K562 (cell line): ENCODE measurements around the gene SLC38A10. TPM values are rescaled to one million over a fixed set of nuclear protein-coding genes. Genes with fewer than 3 reads are reported as not detected.

Experiments
- ATAC-seq: fragments of 200-7000 bp; cut with Tn5 transposase; 3 replicates; pipeline ENCODE4 v1.9.1; 2020; ENCODE audit warnings: moderate library complexity
- BruUV-seq: library from RNA; stranded (reverse); fragments of 400-500 nt; replicated peaks from 2 replicates; lab custom pipeline; 2021; lab: Mats Ljungman, UMichigan
- CTCF ChIA-PET: fragments of 300-600 bp; formaldehyde crosslinking; extraction: SDS; loops from one replicate; lab custom pipeline; 2021; ENCODE audit warnings: low intra/inter-chr PET ratio; lab: Yijun Ruan, JAX
- POLR2A ChIA-PET: fragments of 300-600, 350-650 bp; sonication (Branson Sonifier 250); formaldehyde crosslinking; extraction: SDS; loops from one replicate; lab custom pipeline; 2021; ENCODE audit warnings: antibody characterized with exemption, inconsistent platforms; lab: Yijun Ruan, JAX
- DNase-seq, 4 experiments: peaks; one replicate each; pipeline versions ENCODE4 v3.0.0 to v3.0.0-alpha.2; 2011 to 2018; ENCODE audit warnings: low spot score in 3 of 4, mixed read lengths in 3 of 4; ENCODE audit errors: extremely low read depth in 1 of 4
- FAIRE-seq: peaks from 2 replicates; lab custom pipeline; 2011; peaks lifted over from hg19 to GRCh38; lab: Jason Lieb, UNC
- H2AFZ ChIP-seq: 2 replicates; pipeline ENCODE4 v1.6.0; 2011; ENCODE audit warnings: low read depth, low read length, control low read depth, inconsistent platforms
- H3K27ac ChIP-seq: fragments of 200-600 bp; 3 replicates; pipeline ENCODE4 v1.8.0; 2011; ENCODE audit warnings: low read depth, mild to moderate bottlenecking, control low read depth, inconsistent platforms, low read length, moderate library complexity, mixed read lengths; ENCODE audit errors: extremely low read depth
- H3K27me3 ChIP-seq, 2 experiments: fragments of 300-600 bp in 1 of 2; 2 replicates in 1 of 2; 3 replicates in 1 of 2; pipeline versions ENCODE4 v1.6.0 to v1.8.0; 2011; ENCODE audit warnings: inconsistent platforms in 2 of 2, low read length in 2 of 2, mild to moderate bottlenecking in 1 of 2, mixed read lengths in 1 of 2, moderate library complexity in 1 of 2; ENCODE audit not compliant: control insufficient read depth in 2 of 2, insufficient read depth in 2 of 2
- H3K36me3 ChIP-seq: fragments of 300-600 bp; 3 replicates; pipeline ENCODE4 v1.8.0; 2011; ENCODE audit warnings: mild to moderate bottlenecking, low read length, inconsistent platforms; ENCODE audit not compliant: control insufficient read depth, insufficient read depth
- H3K4me1 ChIP-seq, 2 experiments: fragments of 200-600 bp in 1 of 2; replicated peaks in 1 of 2; 2 replicates in 1 of 2; 3 replicates in 1 of 2; pipeline versions ENCODE4 v1.5.1 to v1.8.0; 2011; ENCODE audit warnings: inconsistent platforms in 2 of 2, low read length in 2 of 2, mild to moderate bottlenecking in 1 of 2, mixed read lengths in 1 of 2, moderate library complexity in 1 of 2; ENCODE audit not compliant: control insufficient read depth in 2 of 2, insufficient read depth in 2 of 2
- H3K4me2 ChIP-seq: 2 replicates; pipeline ENCODE4 v1.6.1; 2011; ENCODE audit warnings: low read length, control low read depth, inconsistent platforms, mixed read lengths; ENCODE audit not compliant: insufficient read depth
- H3K4me3 ChIP-seq: fragments of 200-600 bp; sonication (generic), shearing (Covaris generic); 2 replicates; pipeline ENCODE4 v1.5.1; 2016; ENCODE audit warnings: control low read depth, inconsistent platforms
- H3K79me2 ChIP-seq: fragments of 200-600 bp; 3 replicates; pipeline ENCODE4 v1.8.0; 2011; ENCODE audit warnings: low read length, inconsistent platforms; ENCODE audit not compliant: control insufficient read depth, insufficient read depth
- H3K9ac ChIP-seq, 2 experiments: 2 replicates each; pipeline versions ENCODE4 v1.6.0 to v1.6.1; 2011; ENCODE audit warnings: low read depth in 2 of 2, low read length in 2 of 2, control low read depth in 1 of 2, inconsistent platforms in 1 of 2, mild to moderate bottlenecking in 1 of 2, mixed read lengths in 1 of 2; ENCODE audit not compliant: insufficient read depth in 1 of 2
- H3K9me1 ChIP-seq: one replicate; pipeline ENCODE4 v1.6.0; 2011; ENCODE audit warnings: inconsistent platforms, mild to moderate bottlenecking, low read length, moderate library complexity; ENCODE audit not compliant: control insufficient read depth, insufficient read depth
- H3K9me3 ChIP-seq: replicated peaks from 2 replicates; pipeline ENCODE4 v1.5.1; 2011; ENCODE audit warnings: low read depth, low read length, inconsistent platforms; ENCODE audit not compliant: control insufficient read depth, insufficient read depth
- H4K20me1 ChIP-seq: replicated peaks from 2 replicates; pipeline ENCODE4 v1.6.1; 2011; ENCODE audit warnings: low read length, inconsistent platforms, mixed read lengths; ENCODE audit not compliant: control insufficient read depth, insufficient read depth
- BCOR ChIP-seq: fragments of 450-650 bp; IDR thresholded peaks from 2 replicates; pipeline ENCODE4 v1.6.1; 2016
- TCFL5 ChIP-seq: fragments of 250-450 bp; sonication (Bioruptor Pico); conservative IDR thresholded peaks from 2 replicates; pipeline ENCODE4 v1.6.1; 2021; ENCODE audit warnings: mild to moderate bottlenecking, moderate library complexity, matching md5 sums
- ZNF121 ChIP-seq: sonication (generic); formaldehyde crosslinking; conservative IDR thresholded peaks from 2 replicates; pipeline ENCODE4 v1.8.0; 2022; ENCODE audit warnings: missing genetic modification reagents
- WGBS: fragments of 100-300 bp; shearing (Covaris generic); methylation state at CpG from one replicate; pipeline ENCODE4 v1.1.6; 2016; ENCODE audit warnings: low coverage, mixed read lengths; ENCODE audit not compliant: insufficient coverage; ENCODE audit errors: missing lambda C conversion rate; 5-methylcytosine and 5-hydroxymethylcytosine counted together
- in situ Hi-C: fragments of 300-500 bp; cut with MboI; formaldehyde crosslinking; loops from 4 replicates; pipeline ENCODE4 v1.15.0; 2018; ENCODE audit warnings: inconsistent platforms, mixed read lengths
- intact Hi-C: fragments of 100-400 bp; cut with micrococcal nuclease; formaldehyde crosslinking; loops from 2 replicates; pipeline ENCODE4 v1.14.2; 2022
- polyA plus RNA-seq, 8 experiments: library from polyadenylated mRNA; depleted of rRNA in 4 of 8; stranded (reverse) in 5 of 8; unstranded in 3 of 8; fragments of >200 nt; fragmentation: Nextera tagmentation in 2 of 8; fragmentation: Illumina TruSeq in 1 of 8; extraction: Ambion mirVana in 2 of 8; extraction: Trizol in 1 of 8; gene quantifications; 2 replicates each; pipeline versions ENCODE4 v1.2.1 to v1.2.3, GENCODE V29; 2011 to 2014; ENCODE audit warnings: inconsistent platforms in 1 of 8, missing spikeins in 1 of 8
- total RNA-seq, 7 experiments: library from RNA; depleted of rRNA in 6 of 7; stranded (reverse); fragments of >200 nt in 6 of 7; fragmentation: Illumina TruSeq in 2 of 7; extraction: Trizol in 2 of 7; gene quantifications; 2 replicates each; pipeline versions ENCODE4 v1.2.1 to v1.2.3, GENCODE V29; 2011 to 2021; ENCODE audit warnings: low replicate concordance in 1 of 7

SLC38A10 gene
- total and polyA plus RNA-seq, 9 of the 15 experiments (the other 6 are each of a cell fraction or from before 2014, with no cell fraction given), result 0.45 to 54.2 (median 13.8) TPM

- ChIA-PET POLR2A (interaction anchor here (0.6 to 1.5 kb wide), 3 partner anchors 9 to 132 kb away, joined by 3 read pairs; no protein-coding TSS in a partner anchor), CTCF (no interaction called here)
- H3K9me1 ChIP-seq, result no peaks in the 10 kb centered on the region
- H2AFZ ChIP-seq, result no peak overlapping the region
- in situ Hi-C loops (no loop called here), intact Hi-C loops (loop anchor here (10.0 kb wide), 1 partner anchor 186 kb away; no protein-coding TSS in a partner anchor)
- ATAC-seq, result no peak
- H3K4me3 ChIP-seq, result no peak overlapping the region
- no peak overlapping the region for H3K9ac ChIP-seq
- H3K4me1 ChIP-seq, result peaks cover 8 to 50% of the 10 kb centered on the region in 2 experiments; a peak in 4 of 5 replicates
- peak; percentile 46 for FAIRE-seq
- H4K20me1 ChIP-seq, result no peaks in the 10 kb centered on the region
- peaks cover 26% of the 10 kb centered on the region for H3K79me2 ChIP-seq
- 68% methylated on average over 11 of the region's 11 CpGs for WGBS
- H3K4me2 ChIP-seq, result no peak overlapping the region
- H3K27me3 ChIP-seq, result no peaks in the 10 kb centered on the region
- H3K27ac ChIP-seq, result no peak overlapping the region
- no peaks in the 10 kb centered on the region for H3K9me3 ChIP-seq
- H3K36me3 ChIP-seq, result 0 out of 3 replicates have a peak, but pooled peaks cover 3% of the 10 kb centered on the region
- TF ChIP-seq ZNF121, result peak; percentile 68
- TF ChIP-seq BCOR, result peak; percentile 16; the same call in 1 of the 2 replicates
- TF ChIP-seq TCFL5 (CRISPR knock-in tag), result no peak
- BruUV-seq, result no TSS peak
- DNase-seq, result no peak
Measured at GRCh38 chr17:81298325-81298990, 3.4 kb upstream of the SLC38A10 start.
